ENCODE results near the gene DACT2.

GRCh38 chr6:168279403-168279935, 40.1 kb downstream of the DACT2 start:
- TF ChIP-seq EZH2 (IDR thresholded peaks at IDR 0.05; ENCODE audit: borderline replicate concordance, low read depth, low read length, severe bottlenecking) (no peak), CTCF (IDR thresholded peaks at IDR 0.05; ENCODE audit: borderline replicate concordance, extremely low read depth, low read length, poor library complexity, severe bottlenecking) (no peak)
